Common myeloid progenitor, CD34-positive (primary cell): ENCODE measurements around the gene CDK14.
"Not testable (repeated sequence)": the region's sequence is repeated elsewhere in the genome, so short reads cannot be mapped to it uniquely, and the experiment has no call there.

ENCODE experiments used
- CTCF ChIA-PET: fragments of 350-600 bp; sonication (Branson Sonifier 250); formaldehyde crosslinking; loops from one replicate; lab custom pipeline; 2021; ENCODE audit warnings: antibody characterized with exemption; lab: Charles Lee
- POLR2A ChIA-PET: fragments of 350-600 bp; sonication (Branson Sonifier 250); formaldehyde crosslinking; loops from one replicate; lab custom pipeline; 2021; ENCODE audit warnings: antibody characterized with exemption; lab: Charles Lee
- DNase-seq, 3 donors: peaks; one replicate each; pipeline versions ENCODE4 v3.0.0 to v3.0.0-alpha.2; 2013
- H3K27ac ChIP-seq, 2 experiments: 1 replicate in 1 of 2; 2 replicates in 1 of 2; pipeline ENCODE4 v1.7.0; 2013; ENCODE audit warnings: inconsistent platforms in 2 of 2, low read length in 2 of 2, mild to moderate bottlenecking in 2 of 2, low read depth in 1 of 2, moderate library complexity in 1 of 2; ENCODE audit not compliant: severe bottlenecking in 2 of 2, insufficient read depth in 1 of 2, poor library complexity in 1 of 2
- H3K27me3 ChIP-seq, 5 experiments: replicated peaks in 2 of 5; 1 replicate in 3 of 5; 2 replicates in 2 of 5; pipeline versions ENCODE4 v1.6.1 to v1.7.0; 2013; ENCODE audit warnings: low read length in 4 of 5, mild to moderate bottlenecking in 2 of 5, moderate library complexity in 2 of 5, inconsistent platforms in 1 of 5; ENCODE audit not compliant: insufficient read depth in 5 of 5, control insufficient read depth in 4 of 5
- H3K36me3 ChIP-seq, 4 experiments: 1 replicate in 2 of 4; 2 replicates in 2 of 4; pipeline versions ENCODE4 v1.6.1 to v1.7.0; 2013; ENCODE audit warnings: low read length in 3 of 4, control low read depth in 1 of 4, mild to moderate bottlenecking in 1 of 4; ENCODE audit not compliant: control insufficient read depth in 4 of 4, insufficient read depth in 4 of 4
- H3K4me1 ChIP-seq, 4 experiments: 1 replicate in 3 of 4; 2 replicates in 1 of 4; pipeline versions ENCODE4 v1.6.1 to v1.7.1; 2013; ENCODE audit warnings: low read length in 3 of 4, mild to moderate bottlenecking in 3 of 4, control low read depth in 1 of 4, inconsistent platforms in 1 of 4, moderate library complexity in 1 of 4; ENCODE audit not compliant: control insufficient read depth in 4 of 4, insufficient read depth in 4 of 4; ENCODE audit errors: control extremely low read depth in 1 of 4
- H3K4me3 ChIP-seq, 7 experiments: 1 replicate in 4 of 7; 2 replicates in 3 of 7; pipeline versions ENCODE4 v1.5.1 to v1.7.0; 2013; ENCODE audit warnings: mild to moderate bottlenecking in 7 of 7, low read length in 6 of 7, moderate library complexity in 6 of 7, inconsistent platforms in 2 of 7, low read depth in 2 of 7, control low read depth in 1 of 7; ENCODE audit not compliant: insufficient read depth in 4 of 7, control insufficient read depth in 1 of 7; ENCODE audit errors: extremely low read depth in 1 of 7
- H3K9me3 ChIP-seq, 5 experiments: 1 replicate in 4 of 5; 2 replicates in 1 of 5; pipeline versions ENCODE4 v1.6.1 to v1.7.1; 2013; ENCODE audit warnings: low read length in 4 of 5, mild to moderate bottlenecking in 2 of 5, inconsistent platforms in 1 of 5, low read depth in 1 of 5, moderate library complexity in 1 of 5; ENCODE audit not compliant: control insufficient read depth in 4 of 5, insufficient read depth in 2 of 5; ENCODE audit errors: control extremely low read depth in 1 of 5
- WGBS: methylation state at CpG from one replicate; pipeline ENCODE4 v1.1.5; 2013; ENCODE audit not compliant: insufficient coverage; 5-methylcytosine and 5-hydroxymethylcytosine counted together

The CDK14 gene

DNA sequence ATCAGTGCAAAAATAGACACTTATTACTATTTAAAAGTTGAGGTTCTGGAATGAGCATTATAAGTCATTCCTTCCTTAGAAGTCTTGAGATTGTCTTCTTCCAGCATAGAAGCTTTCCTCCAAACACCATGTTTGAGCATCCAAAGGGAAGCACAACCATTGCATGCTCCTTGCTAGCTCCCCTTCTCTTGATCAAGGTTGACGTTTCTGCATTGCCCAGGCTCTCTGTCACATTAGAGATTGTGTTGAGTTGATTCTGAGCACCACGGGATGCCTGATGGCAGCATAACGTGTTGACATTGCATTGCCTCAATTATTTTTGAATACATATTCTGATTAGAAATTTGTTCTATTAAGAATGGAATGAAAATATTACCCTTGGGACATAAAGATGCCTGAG, 322.2 kb downstream of the CDK14 start:
- Histone ChIP-seq H3K4me3 (no peak overlapping the region), H3K27ac (no peak overlapping the region), H3K36me3 (no peaks in the 10 kb centered on the region), H3K4me1 (no peaks in the 10 kb centered on the region), H3K27me3 (no peaks in the 10 kb centered on the region), H3K9me3 (no peaks in the 10 kb centered on the region)
- no peak for DNase-seq
- WGBS, result no CpG with 5 or more reads among the region's 3 CpGs
- CTCF ChIA-PET, result no interaction called here
- POLR2A ChIA-PET, result no interaction called here

DNA sequence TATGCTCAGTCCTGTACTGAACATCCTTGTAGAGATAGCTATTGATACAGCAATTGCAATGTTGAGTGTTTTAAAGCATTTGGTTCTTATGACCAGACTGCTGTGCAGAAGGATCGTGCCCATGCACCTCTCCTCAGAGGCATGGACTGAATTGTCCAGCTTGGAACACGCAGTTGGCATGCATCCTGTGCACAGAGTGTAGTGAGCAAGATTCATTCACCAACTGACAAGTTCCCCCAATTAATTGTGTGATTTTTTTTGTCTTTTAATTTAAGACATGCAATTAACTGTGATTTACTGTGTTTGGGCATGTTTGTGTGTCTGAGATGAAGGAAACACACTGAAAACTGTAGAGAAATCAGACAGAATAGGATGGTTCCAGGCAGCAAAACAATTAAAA, 323.7 kb downstream of the CDK14 start:
- DNase-seq, result no peak
- WGBS, result no CpG with 5 or more reads among the region's 2 CpGs
- ChIA-PET CTCF (interaction anchor here (1.2 kb wide), 1 partner anchor 369 kb away, joined by 3 read pairs; no protein-coding TSS in a partner anchor), POLR2A (interaction anchor here (0.6 kb wide), 1 partner anchor 511 kb away, joined by 4 read pairs; no protein-coding TSS in a partner anchor)
- H3K4me3 ChIP-seq, result no peak overlapping the region
- H3K9me3 ChIP-seq, result no peaks in the 10 kb centered on the region
- H3K36me3 ChIP-seq, result no peaks in the 10 kb centered on the region
- H3K27ac ChIP-seq, result no peak overlapping the region
- H3K4me1 ChIP-seq, result no peaks in the 10 kb centered on the region
- H3K27me3 ChIP-seq, result no peaks in the 10 kb centered on the region

DNA sequence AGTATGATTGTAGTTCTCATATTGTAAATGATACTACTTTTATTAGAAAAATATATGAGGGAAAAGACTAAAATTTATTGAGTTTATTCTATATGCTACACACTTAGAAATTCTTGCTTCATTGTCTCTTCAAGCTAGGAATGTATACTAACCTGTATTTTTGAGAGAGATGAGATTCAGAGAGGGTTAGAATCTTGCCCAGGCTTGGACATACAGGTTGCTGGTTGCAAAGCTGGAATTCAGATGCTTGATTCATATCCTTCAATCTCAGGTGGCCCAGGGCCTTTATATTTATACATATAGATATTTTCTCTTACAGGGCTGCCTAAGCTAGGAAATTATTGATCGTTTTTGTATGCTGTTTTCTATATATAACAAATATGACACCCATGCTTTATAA, 324.2 kb downstream of the CDK14 start:
- POLR2A ChIA-PET, result no interaction called here
- Histone ChIP-seq H3K9me3 (no peaks in the 10 kb centered on the region), H3K4me3 (no peak overlapping the region), H3K36me3 (no peaks in the 10 kb centered on the region), H3K27me3 (no peaks in the 10 kb centered on the region), H3K27ac (no peak overlapping the region), H3K4me1 (no peaks in the 10 kb centered on the region)
- WGBS, result no CpG with 5 or more reads among the region's 1 CpG
- no peak for DNase-seq
- CTCF ChIA-PET, result interaction anchor here (1.2 kb wide), 1 partner anchor 370 kb away, joined by 3 read pairs; no protein-coding TSS in a partner anchor

DNA sequence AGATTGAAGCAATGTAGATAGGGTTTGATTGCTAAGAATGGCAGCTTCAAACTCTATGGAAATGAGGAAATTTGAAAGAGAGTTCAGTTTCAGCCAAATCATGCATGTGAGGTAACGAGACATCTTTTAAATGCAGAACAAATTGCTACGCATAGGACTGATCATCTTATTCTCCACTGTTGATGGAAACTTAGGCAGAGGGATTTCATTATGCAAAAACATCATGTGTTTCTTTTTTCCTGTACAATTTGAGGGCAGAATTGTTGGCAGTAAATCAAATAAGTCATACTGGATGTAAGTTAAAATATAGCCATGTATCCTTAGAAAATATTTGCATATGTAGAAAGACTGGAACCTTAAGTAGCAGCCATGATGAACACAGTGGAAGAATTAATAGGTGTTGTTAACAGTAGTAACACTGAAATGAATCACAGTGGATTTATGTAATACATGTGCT, 327.4 kb downstream of the CDK14 start:
- WGBS, result 100% methylated on average over 2 of the region's 2 CpGs
- no peak for DNase-seq
- Histone ChIP-seq H3K4me3 (no peak overlapping the region), H3K9me3 (no peaks in the 10 kb centered on the region), H3K4me1 (no peaks in the 10 kb centered on the region), H3K27me3 (no peaks in the 10 kb centered on the region), H3K36me3 (no peaks in the 10 kb centered on the region), H3K27ac (no peak overlapping the region)
- CTCF ChIA-PET, result no interaction called here
- POLR2A ChIA-PET, result no interaction called here

DNA sequence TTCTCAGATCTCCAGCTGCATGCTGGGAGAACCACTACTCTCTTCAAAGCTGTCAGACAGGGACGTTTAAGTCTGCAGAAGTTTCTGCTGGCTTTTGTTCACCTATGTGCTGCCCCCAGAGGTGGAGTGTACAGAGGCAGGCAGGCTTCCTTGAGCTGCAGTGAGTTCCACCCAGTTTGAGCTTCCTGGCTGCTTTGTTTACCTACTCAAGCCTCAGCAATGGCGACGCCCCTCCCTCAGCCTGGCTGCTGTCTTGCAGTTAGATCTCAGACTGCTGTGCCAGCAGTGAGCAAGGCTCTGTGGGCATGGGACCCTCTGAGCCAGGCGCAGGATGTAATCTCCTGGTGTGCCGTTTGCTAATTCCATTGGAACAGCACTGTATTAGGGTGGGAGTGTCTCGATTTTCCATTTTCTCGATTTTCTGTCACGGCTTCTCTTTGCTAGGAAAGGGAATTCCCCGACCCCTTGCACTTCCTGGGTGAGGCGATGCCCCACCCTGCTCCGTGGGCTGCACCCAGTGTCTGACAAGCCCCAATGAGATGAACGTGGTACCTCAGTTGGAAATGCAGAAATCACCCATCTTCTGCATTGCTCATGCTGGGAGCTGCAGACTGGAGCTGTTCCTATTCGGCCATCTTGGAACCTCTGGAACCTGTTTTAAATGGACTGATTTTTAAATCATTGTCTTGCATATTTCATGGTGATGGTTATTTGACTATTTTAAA, 332.7 kb downstream of the CDK14 start:
- POLR2A ChIA-PET, H3K27ac ChIP-seq, H3K4me1 ChIP-seq, CTCF ChIA-PET, H3K27me3 ChIP-seq, H3K9me3 ChIP-seq, DNase-seq, H3K36me3 ChIP-seq, H3K4me3 ChIP-seq: not testable (repeated sequence)
- WGBS, result 93% methylated on average over 13 of the region's 13 CpGs

DNA sequence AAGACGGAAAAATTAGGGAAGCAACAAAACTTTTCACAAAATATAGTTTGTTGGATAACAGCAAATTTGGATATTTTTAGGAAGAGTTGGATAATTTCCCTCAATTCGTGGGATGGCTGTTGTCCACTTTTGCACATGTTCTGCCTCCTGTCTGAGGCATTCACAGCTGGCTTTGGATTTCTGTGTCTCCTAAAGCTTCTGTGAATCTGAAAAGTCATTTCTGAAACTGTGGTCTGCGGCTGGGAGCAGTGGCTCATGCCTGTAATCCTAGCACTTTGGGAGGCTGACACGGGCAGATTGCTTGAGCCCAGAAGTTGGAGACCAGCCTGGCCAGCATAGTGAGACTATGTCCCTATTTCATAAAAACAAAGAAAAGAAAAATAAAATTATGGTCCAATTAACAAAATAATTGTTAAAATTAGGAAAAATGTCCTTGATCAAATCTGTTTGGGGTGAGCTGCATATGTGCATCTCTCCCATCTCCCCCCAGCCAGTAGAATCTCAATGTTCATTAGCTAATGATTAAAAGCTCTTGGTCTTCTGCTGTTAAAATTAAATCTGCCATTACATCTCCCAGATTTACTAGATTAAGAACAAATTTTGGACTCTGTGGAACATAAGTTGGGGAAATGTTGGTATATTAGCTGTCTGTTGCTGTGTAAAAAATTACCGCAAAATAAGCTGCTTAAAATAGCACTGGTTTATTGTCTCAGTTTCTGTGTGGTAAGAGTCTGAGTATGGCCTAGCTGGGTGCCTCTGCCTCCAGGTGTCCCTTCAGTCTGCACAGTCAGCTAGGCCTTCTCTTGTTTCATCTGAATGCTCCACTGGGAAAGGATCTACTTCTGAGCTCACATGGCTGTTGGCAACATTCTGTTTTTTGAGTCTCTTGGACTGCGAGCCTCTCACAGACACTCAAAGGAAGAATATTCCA, 336.1 kb downstream of the CDK14 start:
- H3K4me1 ChIP-seq, result no peaks in the 10 kb centered on the region
- POLR2A ChIA-PET, result no interaction called here
- no peak for DNase-seq
- H3K9me3 ChIP-seq, result no peaks in the 10 kb centered on the region
- H3K27me3 ChIP-seq, result no peaks in the 10 kb centered on the region
- H3K36me3 ChIP-seq, result no peaks in the 10 kb centered on the region
- 97% methylated on average over 5 of the region's 6 CpGs for WGBS
- no peak overlapping the region for H3K27ac ChIP-seq
- CTCF ChIA-PET, result no interaction called here
- H3K4me3 ChIP-seq, result no peak overlapping the region

DNA sequence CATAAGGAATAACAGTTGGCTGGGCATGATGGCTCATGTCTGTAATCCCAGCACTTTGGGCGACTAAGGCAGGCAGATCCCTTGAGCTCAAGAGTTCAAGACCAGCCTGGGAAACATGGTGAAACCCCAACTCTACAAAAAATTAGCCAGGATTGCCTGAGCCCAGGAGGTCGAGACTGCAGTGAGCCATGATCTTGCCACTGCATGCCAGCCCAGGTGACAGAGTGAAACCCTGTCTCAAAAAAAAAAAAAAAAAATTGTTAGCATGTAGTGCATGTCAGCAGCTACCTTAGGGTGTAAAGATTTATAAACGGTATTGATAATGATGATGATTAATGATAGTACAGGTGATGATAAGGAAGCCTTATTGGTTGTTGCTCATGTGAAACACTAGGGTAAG, 336.9 kb downstream of the CDK14 start:
- POLR2A ChIA-PET, result no interaction called here
- WGBS, result 93% methylated on average over 2 of the region's 3 CpGs
- CTCF ChIA-PET, result no interaction called here

More for the DNA sequence above, 336.9 kb downstream of the CDK14 start:
- Histone ChIP-seq H3K4me3 (no peak overlapping the region), H3K36me3 (no peaks in the 10 kb centered on the region), H3K4me1 (no peaks in the 10 kb centered on the region), H3K9me3 (peaks cover 0 to 1% (median 0%) of the 10 kb centered on the region in 5 experiments), H3K27me3 (no peaks in the 10 kb centered on the region), H3K27ac (no peak overlapping the region)
- DNase-seq, result no peak
